Ovary (tissue), 9 donors: ENCODE measurements around the gene DNAH3. TPM values are rescaled to one million over a fixed set of nuclear protein-coding genes. Genes with fewer than 3 reads are reported as not detected.

ENCODE experiments used
- DNase-seq, 5 donors: peaks; one replicate each; pipeline ENCODE4 v3.0.0-alpha.2; 2019 to 2020
- H3K27ac ChIP-seq, 2 donors: fragments of 200-600 bp; one replicate each; pipeline versions ENCODE4 v1.5.1 to v1.8.0; 2019 to 2022
- H3K27me3 ChIP-seq: fragments of 200-600 bp; one replicate; pipeline ENCODE4 v1.8.0; 2022
- H3K36me3 ChIP-seq: fragments of 200-600 bp; sonication (generic); one replicate; pipeline ENCODE4 v1.5.1; 2019
- H3K4me1 ChIP-seq: one replicate; pipeline ENCODE4 v1.8.1; 2013; ENCODE audit warnings: mild to moderate bottlenecking, moderate library complexity; ENCODE audit not compliant: insufficient read depth
- H3K4me3 ChIP-seq: fragments of 200-600 bp; sonication (generic); one replicate; pipeline ENCODE4 v1.5.1; 2017
- H3K9me3 ChIP-seq, 2 donors: fragments of 200-600 bp in 1 of 2; sonication (generic) in 1 of 2; one replicate each; pipeline versions ENCODE4 v1.5.1 to v1.8.1; 2013 to 2019; ENCODE audit warnings: mild to moderate bottlenecking in 1 of 2, moderate library complexity in 1 of 2
- EP300 ChIP-seq: sonication (generic); formaldehyde crosslinking; IDR thresholded peaks from one replicate; pipeline ENCODE4 v1.6.1; 2017; ENCODE audit warnings: antibody characterized with exemption
- POLR2A ChIP-seq: fragments of 450-650 bp; IDR thresholded peaks from one replicate; pipeline ENCODE4 v1.6.1; 2017; ENCODE audit warnings: antibody characterized with exemption, mild to moderate bottlenecking, moderate library complexity
- WGBS, 3 donors: extraction: QIAGEN DNeasy Blood & Tissue Kit in 1 of 3; methylation state at CpG; one replicate each; pipeline versions ENCODE4 v1.1.5 to v1.1.7; 2013 to 2017; 5-methylcytosine and 5-hydroxymethylcytosine counted together
- intact Hi-C, 4 donors: fragments of 100-400 bp; cut with DNase I; formaldehyde crosslinking; loops; one replicate each; pipeline versions ENCODE4 v1.11.0 to v1.15.1; 2022 to 2023
- polyA plus RNA-seq, 2 donors: library from polyadenylated mRNA; stranded (reverse); fragments of 200-250 nt in 1 of 2; fragments of 350-450 nt in 1 of 2; fragmentation: Illumina TruSeq in 1 of 2; extraction: RNeasy Lipid Tissue Mini Kit (QIAGEN cat#74804) in 1 of 2; gene quantifications; one replicate each; pipeline ENCODE4 v1.2.3, GENCODE V29; 2013 to 2014
- total RNA-seq, 7 donors: library from RNA; depleted of rRNA in 2 of 7; stranded (reverse); fragments of >200 nt in 2 of 7; fragmentation: NEBNext Ultra II Directional in 3 of 7; extraction: Animal tissue kit (Norgen Biotek cat#: 25700) in 3 of 7; gene quantifications; one replicate each; pipeline versions ENCODE4 v1.1.0 to v1.2.4, GENCODE V29; 2016 to 2023
- TF ChIP-seq, protein P1 (sequence below), 3 donors: fragments of 450-650 bp in 2 of 3; fragments of 200-600 bp in 1 of 3; IDR thresholded peaks; one replicate each; pipeline versions ENCODE4 v1.5.1 to v1.8.0; 2016 to 2022; ENCODE audit warnings: antibody characterized with exemption in 3 of 3, mild to moderate bottlenecking in 1 of 3
- donor health status: DM: no; HTN: no; CAD: no; lungs with moderate emphysema.
- donor health status: DM: no; HTN: no; CAD: no.
- donor health status: Bipolar disorder and iron deficiency.
- donor health status: DM: yes; HTN: yes; CAD: no.
- donor health status: DM: no; HTN: no; CAD: no.
- donor health status: DM: yes; HTN: yes; CAD: no.

Gene DNAH3
- total and polyA plus RNA-seq, 9 donors = 0.05 to 12.1 (median 0.95) TPM; not detected in 1

GRCh38 chr16:21126518-21126917 is 24.1 kb downstream of the DNAH3 start:
- H3K27me3 ChIP-seq = no peaks in the 10 kb centered on the region
- DNase-seq = no peak
- H3K27ac ChIP-seq = no peak overlapping the region
- intact Hi-C loops = no loop called here
- WGBS, 3 donors = 59 to 68% (median 65%) methylated on average over 7 of the region's 7 CpGs
- no peaks in the 10 kb centered on the region for H3K4me1 ChIP-seq
- H3K4me3 ChIP-seq = no peak overlapping the region
- TF ChIP-seq, protein P1, sequence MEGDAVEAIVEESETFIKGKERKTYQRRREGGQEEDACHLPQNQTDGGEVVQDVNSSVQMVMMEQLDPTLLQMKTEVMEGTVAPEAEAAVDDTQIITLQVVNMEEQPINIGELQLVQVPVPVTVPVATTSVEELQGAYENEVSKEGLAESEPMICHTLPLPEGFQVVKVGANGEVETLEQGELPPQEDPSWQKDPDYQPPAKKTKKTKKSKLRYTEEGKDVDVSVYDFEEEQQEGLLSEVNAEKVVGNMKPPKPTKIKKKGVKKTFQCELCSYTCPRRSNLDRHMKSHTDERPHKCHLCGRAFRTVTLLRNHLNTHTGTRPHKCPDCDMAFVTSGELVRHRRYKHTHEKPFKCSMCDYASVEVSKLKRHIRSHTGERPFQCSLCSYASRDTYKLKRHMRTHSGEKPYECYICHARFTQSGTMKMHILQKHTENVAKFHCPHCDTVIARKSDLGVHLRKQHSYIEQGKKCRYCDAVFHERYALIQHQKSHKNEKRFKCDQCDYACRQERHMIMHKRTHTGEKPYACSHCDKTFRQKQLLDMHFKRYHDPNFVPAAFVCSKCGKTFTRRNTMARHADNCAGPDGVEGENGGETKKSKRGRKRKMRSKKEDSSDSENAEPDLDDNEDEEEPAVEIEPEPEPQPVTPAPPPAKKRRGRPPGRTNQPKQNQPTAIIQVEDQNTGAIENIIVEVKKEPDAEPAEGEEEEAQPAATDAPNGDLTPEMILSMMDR (IDR thresholded peaks at IDR 0.05) = no peak
- no peak for TF ChIP-seq POLR2A
- no peak for TF ChIP-seq EP300
- H3K36me3 ChIP-seq = no peaks in the 10 kb centered on the region
- no peaks in the 10 kb centered on the region for H3K9me3 ChIP-seq

GRCh38 chr16:21125191-21125590 is 25.5 kb downstream of the DNAH3 start:
- Histone ChIP-seq H3K27ac (no peak overlapping the region), H3K9me3 (no peaks in the 10 kb centered on the region), H3K4me1 (no peaks in the 10 kb centered on the region), H3K27me3 (no peaks in the 10 kb centered on the region), H3K4me3 (no peak overlapping the region), H3K36me3 (no peaks in the 10 kb centered on the region)
- intact Hi-C loops = no loop called here
- no peak for DNase-seq
- WGBS, 3 donors = 85 to 93% (median 89%) methylated on average over 7 of the region's 7 CpGs
- TF ChIP-seq POLR2A (no peak), EP300 (no peak)
- TF ChIP-seq, protein P1 (IDR thresholded peaks at IDR 0.05) = no peak

DNA sequence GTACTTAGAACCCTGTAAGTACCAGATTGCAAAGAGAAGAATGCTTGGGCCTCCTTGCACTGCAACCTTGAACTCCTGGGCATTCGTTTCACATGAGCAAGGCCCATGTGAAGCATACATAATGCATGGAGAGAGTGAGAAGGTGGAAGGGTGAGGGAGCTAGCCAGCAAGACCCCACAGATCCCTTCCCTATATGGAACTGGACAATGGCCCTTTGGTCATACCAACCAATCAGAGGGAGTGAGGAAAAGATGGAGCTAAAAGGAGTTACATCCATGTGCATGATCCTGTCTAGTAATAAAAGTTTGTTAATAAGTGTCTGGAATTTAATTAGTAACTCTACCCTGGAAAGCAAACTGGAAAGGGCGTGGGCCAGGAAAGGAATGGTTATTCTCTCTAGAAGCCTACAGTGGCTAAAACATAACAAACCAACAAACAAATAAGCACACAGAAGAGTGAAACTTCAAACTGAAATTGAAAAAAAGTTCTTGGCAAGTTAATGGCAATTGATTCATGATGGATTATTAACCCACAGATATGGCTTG is 29.6 kb downstream of the DNAH3 start:
- H3K36me3 ChIP-seq = no peaks in the 10 kb centered on the region
- H3K4me1 ChIP-seq = no peaks in the 10 kb centered on the region
- H3K27me3 ChIP-seq = no peaks in the 10 kb centered on the region
- H3K9me3 ChIP-seq = no peaks in the 10 kb centered on the region
- no peak overlapping the region for H3K27ac ChIP-seq
- H3K4me3 ChIP-seq = no peak overlapping the region
- intact Hi-C loops = no loop called here
- TF ChIP-seq, protein P1 (IDR thresholded peaks at IDR 0.05) = no peak
- no peak for TF ChIP-seq EP300
- TF ChIP-seq POLR2A = no peak
- 53 to 74% (median 59%) methylated on average over 2 of the region's 2 CpGs for WGBS, 3 donors
- DNase-seq = no peak

DNA sequence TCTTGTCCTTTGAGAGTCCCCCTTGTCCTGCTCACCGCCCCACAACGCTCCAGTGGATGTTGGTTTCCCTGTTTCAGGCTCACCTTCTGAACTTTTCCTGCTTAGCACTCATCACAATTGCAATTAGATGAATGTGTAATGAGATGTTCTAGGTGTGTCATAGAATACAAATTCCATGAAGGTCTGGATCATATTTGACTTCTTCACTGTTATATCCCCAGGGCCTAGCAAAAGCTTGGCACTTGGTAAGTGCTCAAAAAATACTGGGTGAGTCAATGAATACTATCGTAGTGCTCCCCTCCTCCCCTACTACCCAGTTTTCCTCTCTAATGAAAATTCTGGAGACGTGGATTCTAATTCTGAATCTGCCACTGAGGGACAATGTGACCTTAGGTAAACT is 33.1 kb downstream of the DNAH3 start:
- no peak for DNase-seq
- Histone ChIP-seq H3K9me3 (no peaks in the 10 kb centered on the region), H3K4me3 (no peak overlapping the region), H3K27ac (no peak overlapping the region), H3K27me3 (no peaks in the 10 kb centered on the region), H3K4me1 (no peaks in the 10 kb centered on the region), H3K36me3 (no peaks in the 10 kb centered on the region)
- intact Hi-C loops = no loop called here
- WGBS, 3 donors = 88 to 92% (median 90%) methylated on average over 4 of the region's 4 CpGs
- TF ChIP-seq POLR2A (no peak), EP300 (no peak)
- TF ChIP-seq, protein P1 (IDR thresholded peaks at IDR 0.05) = no peak
